GM12874 (cell line): ENCODE data around the gene TSR1.

Experiments used
- TF ChIP-seq, protein P1 (sequence below): IDR thresholded peaks from 2 replicates; pipeline ENCODE4 v1.5.1; 2011; ENCODE audit warnings: low read depth, mild to moderate bottlenecking, control low read depth, low read length, moderate library complexity; ENCODE audit not compliant: insufficient read depth

Gene TSR1

GRCh38 chr17:2366747-2367494 lies 30.7 kb upstream of the TSR1 start:
- TF ChIP-seq, protein P1, sequence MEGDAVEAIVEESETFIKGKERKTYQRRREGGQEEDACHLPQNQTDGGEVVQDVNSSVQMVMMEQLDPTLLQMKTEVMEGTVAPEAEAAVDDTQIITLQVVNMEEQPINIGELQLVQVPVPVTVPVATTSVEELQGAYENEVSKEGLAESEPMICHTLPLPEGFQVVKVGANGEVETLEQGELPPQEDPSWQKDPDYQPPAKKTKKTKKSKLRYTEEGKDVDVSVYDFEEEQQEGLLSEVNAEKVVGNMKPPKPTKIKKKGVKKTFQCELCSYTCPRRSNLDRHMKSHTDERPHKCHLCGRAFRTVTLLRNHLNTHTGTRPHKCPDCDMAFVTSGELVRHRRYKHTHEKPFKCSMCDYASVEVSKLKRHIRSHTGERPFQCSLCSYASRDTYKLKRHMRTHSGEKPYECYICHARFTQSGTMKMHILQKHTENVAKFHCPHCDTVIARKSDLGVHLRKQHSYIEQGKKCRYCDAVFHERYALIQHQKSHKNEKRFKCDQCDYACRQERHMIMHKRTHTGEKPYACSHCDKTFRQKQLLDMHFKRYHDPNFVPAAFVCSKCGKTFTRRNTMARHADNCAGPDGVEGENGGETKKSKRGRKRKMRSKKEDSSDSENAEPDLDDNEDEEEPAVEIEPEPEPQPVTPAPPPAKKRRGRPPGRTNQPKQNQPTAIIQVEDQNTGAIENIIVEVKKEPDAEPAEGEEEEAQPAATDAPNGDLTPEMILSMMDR: no peak

DNA sequence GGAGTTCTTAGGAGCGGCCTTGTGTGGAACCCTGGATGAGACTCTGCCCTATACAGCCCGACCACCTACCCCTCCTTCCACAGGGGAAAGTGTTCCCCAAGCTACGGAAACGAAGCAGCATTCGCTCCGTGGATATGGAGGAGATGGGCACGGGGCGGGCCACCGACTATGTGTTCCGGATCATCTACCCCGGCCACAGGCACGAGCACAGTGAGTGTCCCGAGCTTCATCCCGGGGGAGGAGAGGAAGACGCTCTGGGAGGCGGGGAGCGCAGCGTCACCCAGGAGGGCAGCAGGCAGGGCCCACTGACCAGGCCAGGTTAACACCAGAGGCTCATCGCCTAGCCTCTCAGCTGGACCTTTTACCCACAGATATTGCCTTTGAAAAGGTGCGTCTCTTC lies 28.9 kb upstream of the TSR1 start:
- TF ChIP-seq, protein P1: no peak

DNA sequence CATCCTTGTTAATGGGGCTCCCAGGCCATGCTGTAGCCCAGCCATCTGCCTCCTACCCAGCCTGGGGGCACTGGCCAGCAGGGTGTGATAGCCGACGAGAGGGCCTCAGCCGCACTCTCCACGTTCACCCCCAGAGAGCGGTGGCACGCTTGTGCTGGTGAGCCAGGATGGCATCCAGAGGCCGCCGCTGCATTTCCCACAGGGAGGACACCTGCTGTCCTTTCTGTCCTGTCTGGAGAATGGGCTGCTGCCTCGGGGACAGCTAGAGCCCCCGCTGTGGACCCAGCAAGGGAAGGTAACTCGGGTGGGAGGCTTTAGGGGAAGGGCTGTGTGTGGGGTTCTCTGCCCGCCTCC lies 28.5 kb upstream of the TSR1 start:
- TF ChIP-seq, protein P1: no peak

GRCh38 chr17:2363851-2364762 lies 27.9 kb upstream of the TSR1 start:
- TF ChIP-seq, protein P1: no peak

GRCh38 chr17:2363318-2363717 lies 27.1 kb upstream of the TSR1 start:
- TF ChIP-seq, protein P1: no peak

- TF ChIP-seq, protein P1: no peak
Observed at GRCh38 chr17:2362881-2363280, 26.6 kb upstream of the TSR1 start.

GRCh38 chr17:2362416-2362815 lies 26.2 kb upstream of the TSR1 start:
- TF ChIP-seq, protein P1: no peak
